Subcutaneous abdominal adipose tissue (tissue), 5 donors: Measurements from ENCODE around the gene TRIP13.
A peak's percentile ranks its signal among the peaks of the same experiment; 100 is the strongest.
"Not testable (repeated sequence)": the region's sequence is repeated elsewhere in the genome, so short reads cannot be mapped to it uniquely, and the experiment has no call there.

ENCODE experiments used
- H3K27ac ChIP-seq: one replicate; pipeline ENCODE4 v1.7.0; 2013; ENCODE audit warnings: low read depth, mild to moderate bottlenecking, inconsistent platforms, low read length, moderate library complexity
- H3K27me3 ChIP-seq, 5 donors: one replicate each; pipeline ENCODE4 v1.7.0; 2013; ENCODE audit warnings: low read length in 5 of 5, inconsistent platforms in 1 of 5; ENCODE audit not compliant: control insufficient read depth in 5 of 5, insufficient read depth in 4 of 5
- H3K36me3 ChIP-seq, 5 donors: one replicate each; pipeline ENCODE4 v1.7.0; 2013; ENCODE audit warnings: low read length in 5 of 5; ENCODE audit not compliant: control insufficient read depth in 5 of 5, insufficient read depth in 5 of 5
- H3K4me1 ChIP-seq, 5 donors: one replicate each; pipeline ENCODE4 v1.7.0; 2013; ENCODE audit warnings: low read length in 5 of 5, mild to moderate bottlenecking in 3 of 5, moderate library complexity in 1 of 5; ENCODE audit not compliant: control insufficient read depth in 5 of 5, insufficient read depth in 5 of 5
- H3K4me3 ChIP-seq, 5 donors: one replicate each; pipeline ENCODE4 v1.7.0; 2013; ENCODE audit warnings: low read length in 5 of 5, low read depth in 1 of 5
- H3K9ac ChIP-seq, 5 donors: one replicate each; pipeline ENCODE4 v1.7.0; 2013; ENCODE audit warnings: low read length in 5 of 5, mild to moderate bottlenecking in 4 of 5, moderate library complexity in 3 of 5
- H3K9me3 ChIP-seq, 5 donors: one replicate each; pipeline ENCODE4 v1.7.0; 2013; ENCODE audit warnings: low read length in 5 of 5; ENCODE audit not compliant: control insufficient read depth in 5 of 5
- donor health status: healthy.
- donor health status: healthy.
- donor health status: healthy.
- donor health status: healthy.
- donor health status: healthy.

Gene TRIP13

GRCh38 chr5:848671-849111 lies 44.0 kb upstream of the TRIP13 start:
- Histone ChIP-seq H3K4me3 (no peak overlapping the region), H3K36me3 (no peaks in the 10 kb centered on the region), H3K9ac (no peak overlapping the region), H3K9me3 (no peaks in the 10 kb centered on the region), H3K4me1 (peaks cover 0 to 18% (median 11%) of the 10 kb centered on the region in 5 donors), H3K27me3 (peaks cover 8 to 30% (median 21%) of the 10 kb centered on the region in 5 donors), H3K27ac (no peak overlapping the region)

GRCh38 chr5:849651-850301 lies 42.9 kb upstream of the TRIP13 start:
- Histone ChIP-seq H3K27me3 (peaks cover 8 to 30% (median 21%) of the 10 kb centered on the region in 5 donors), H3K4me1 (peaks cover 0 to 18% (median 11%) of the 10 kb centered on the region in 5 donors), H3K27ac (no peak overlapping the region), H3K9me3 (no peaks in the 10 kb centered on the region), H3K4me3 (peak overlapping the region in 3 of 5 donors; percentile 22 to 29 (median 28)), H3K36me3 (no peaks in the 10 kb centered on the region), H3K9ac (no peak overlapping the region)

- Histone ChIP-seq H3K9me3 (no peaks in the 10 kb centered on the region), H3K4me3 (peak within 1 kb of the TSS in 3 of 5 donors; percentile 22 to 29 (median 28)), H3K9ac (no peak within 1 kb of the TSS), H3K27ac (no peak within 1 kb of the TSS), H3K36me3 (no peaks in the 10 kb centered on the region), H3K27me3 (peaks cover 8 to 30% (median 21%) of the 10 kb centered on the region in 5 donors), H3K4me1 (peaks cover 0 to 18% (median 11%) of the 10 kb centered on the region in 5 donors)
Observed at GRCh38 chr5:850511-851006, 42.1 kb upstream of the TRIP13 start, which contains the start of gene ZDHHC11. Gene ZDHHC11 (minus strand): TSS chr5:850986. CDS start chr5:850602, 384 bp downstream.

- peaks cover 8 to 30% (median 23%) of the 10 kb centered on the region in 5 donors for H3K27me3 ChIP-seq
- no peak overlapping the region for H3K9ac ChIP-seq
- no peak overlapping the region for H3K27ac ChIP-seq
- peak overlapping the region in 1 of 5 donors; percentile 28 for H3K4me3 ChIP-seq
- no peaks in the 10 kb centered on the region for H3K9me3 ChIP-seq
- H3K36me3 ChIP-seq: no peaks in the 10 kb centered on the region
- H3K4me1 ChIP-seq: peaks cover 0 to 18% (median 11%) of the 10 kb centered on the region in 5 donors
Observed at GRCh38 chr5:851076-851475, 41.6 kb upstream of the TRIP13 start.

- no peak overlapping the region for H3K4me3 ChIP-seq
- no peak overlapping the region for H3K9ac ChIP-seq
- H3K9me3 ChIP-seq: no peaks in the 10 kb centered on the region
- no peak overlapping the region for H3K27ac ChIP-seq
- H3K36me3 ChIP-seq: no peaks in the 10 kb centered on the region
- peaks cover 8 to 30% (median 23%) of the 10 kb centered on the region in 5 donors for H3K27me3 ChIP-seq
- peaks cover 0 to 18% (median 11%) of the 10 kb centered on the region in 5 donors for H3K4me1 ChIP-seq
Observed at GRCh38 chr5:851553-851952, 41.1 kb upstream of the TRIP13 start.

- no peaks in the 10 kb centered on the region for H3K9me3 ChIP-seq
- H3K27ac ChIP-seq: no peak overlapping the region
- no peak overlapping the region for H3K4me3 ChIP-seq
- H3K9ac ChIP-seq: no peak overlapping the region
- H3K4me1 ChIP-seq: peaks cover 0 to 18% (median 11%) of the 10 kb centered on the region in 5 donors
- H3K36me3 ChIP-seq: no peaks in the 10 kb centered on the region
- peaks cover 8 to 30% (median 23%) of the 10 kb centered on the region in 5 donors for H3K27me3 ChIP-seq
Observed at GRCh38 chr5:852018-852417, 40.7 kb upstream of the TRIP13 start.

- Histone ChIP-seq H3K27me3 (peaks cover 8 to 30% (median 23%) of the 10 kb centered on the region in 5 donors), H3K36me3 (no peaks in the 10 kb centered on the region), H3K9me3 (no peaks in the 10 kb centered on the region), H3K4me1 (peaks cover 0 to 18% (median 11%) of the 10 kb centered on the region in 5 donors), H3K27ac (no peak overlapping the region), H3K9ac (no peak overlapping the region), H3K4me3 (no peak overlapping the region)
Observed at GRCh38 chr5:852431-853401, 40.0 kb upstream of the TRIP13 start.

- H3K9me3 ChIP-seq, H3K27ac ChIP-seq, H3K9ac ChIP-seq, H3K4me3 ChIP-seq, H3K36me3 ChIP-seq: not testable (repeated sequence)
- Histone ChIP-seq H3K27me3 (peaks cover 8 to 30% (median 23%) of the 10 kb centered on the region in 5 donors), H3K4me1 (peaks cover 0 to 18% (median 11%) of the 10 kb centered on the region in 5 donors)
Observed at GRCh38 chr5:853416-854090, 39.1 kb upstream of the TRIP13 start.

GRCh38 chr5:854217-854616 lies 38.5 kb upstream of the TRIP13 start:
- Histone ChIP-seq H3K27me3 (peaks cover 8 to 30% (median 23%) of the 10 kb centered on the region in 5 donors), H3K36me3 (peaks cover 0 to 6% (median 0%) of the 10 kb centered on the region in 5 donors), H3K27ac (no peak overlapping the region), H3K4me1 (peaks cover 0 to 18% (median 11%) of the 10 kb centered on the region in 5 donors), H3K9ac (no peak overlapping the region), H3K9me3 (no peaks in the 10 kb centered on the region), H3K4me3 (no peak overlapping the region)
